OCI-LY7 (cell line): ENCODE measurements around the gene FAM163B. TPM values are rescaled to one million over a fixed set of nuclear protein-coding genes. Genes with fewer than 3 reads are reported as not detected.
A peak's percentile ranks its signal among the peaks of the same experiment; 100 is the strongest.

Experiments
- BruUV-seq: library from RNA; stranded (reverse); fragments of 400-500 nt; replicated peaks from 2 replicates; lab custom pipeline; 2021; lab: Mats Ljungman, UMichigan
- CTCF ChIA-PET: fragments of 300-600 bp; sonication (Branson Sonifier 250); formaldehyde crosslinking; loops from one replicate; lab custom pipeline; 2022; ENCODE audit warnings: antibody characterized with exemption; ENCODE audit not compliant: unreplicated experiment; lab: Charles Lee
- POLR2A ChIA-PET: fragments of 300-600 bp; sonication (Branson Sonifier 250); formaldehyde crosslinking; loops from one replicate; lab custom pipeline; 2022; ENCODE audit warnings: antibody characterized with exemption; lab: Charles Lee
- DNase-seq: peaks from one replicate; pipeline ENCODE4 v3.0.0-alpha.2; 2015; ENCODE audit warnings: low spot score
- H2AFZ ChIP-seq: fragments of 200-600 bp; sonication (generic), shearing (Covaris generic); 2 replicates; pipeline ENCODE4 v1.6.1; 2014; ENCODE audit warnings: mild to moderate bottlenecking, antibody characterized with exemption, low read length, moderate library complexity
- H3K27ac ChIP-seq: fragments of 200-600 bp; sonication (generic); 2 replicates; pipeline ENCODE4 v1.5.1; 2014; ENCODE audit warnings: mixed run types, low read depth, mild to moderate bottlenecking, moderate library complexity, low read length, inconsistent platforms; ENCODE audit not compliant: poor library complexity, severe bottlenecking
- H3K36me3 ChIP-seq: fragments of 200-600 bp; sonication (generic); 2 replicates; pipeline ENCODE4 v1.6.1; 2014; ENCODE audit warnings: mild to moderate bottlenecking, antibody characterized with exemption, low read length, moderate library complexity, mixed read lengths; ENCODE audit not compliant: insufficient read depth
- H3K4me1 ChIP-seq: fragments of 200-600 bp; sonication (generic); 2 replicates; pipeline ENCODE4 v1.5.1; 2014; ENCODE audit warnings: mild to moderate bottlenecking, low read length; ENCODE audit not compliant: insufficient read depth, poor library complexity, severe bottlenecking
- H3K4me2 ChIP-seq: fragments of 200-600 bp; sonication (generic); 2 replicates; pipeline ENCODE4 v1.6.1; 2014; ENCODE audit warnings: mild to moderate bottlenecking, low read length
- H3K4me3 ChIP-seq: fragments of 200-600 bp; sonication (generic); 2 replicates; pipeline ENCODE4 v1.5.1; 2014; ENCODE audit warnings: mild to moderate bottlenecking, low read depth, low read length; ENCODE audit not compliant: poor library complexity, severe bottlenecking
- H3K79me2 ChIP-seq: fragments of 200-600 bp; sonication (generic); 2 replicates; pipeline ENCODE4 v1.6.1; 2016; ENCODE audit warnings: low read depth, mild to moderate bottlenecking, low read length, moderate library complexity, mixed read lengths; ENCODE audit not compliant: insufficient read depth
- H3K9me2 ChIP-seq: fragments of 200-600 bp; sonication (generic); 2 replicates; pipeline ENCODE4 v1.6.1; 2016; ENCODE audit warnings: mild to moderate bottlenecking, low read length, mixed read lengths; ENCODE audit not compliant: insufficient read depth
- H3K9me3 ChIP-seq: fragments of 200-600 bp; sonication (generic); 2 replicates; pipeline ENCODE4 v1.6.1; 2014; ENCODE audit warnings: mild to moderate bottlenecking, mixed run types, low read length, mixed read lengths
- H4K20me1 ChIP-seq: fragments of 200-600 bp; sonication (generic); 2 replicates; pipeline ENCODE4 v1.6.1; 2014; ENCODE audit warnings: mild to moderate bottlenecking, antibody characterized with exemption, low read length, moderate library complexity, mixed read lengths; ENCODE audit not compliant: insufficient read depth
- EZH2phosphoT487 ChIP-seq: fragments of 200-600 bp; sonication (generic); IDR thresholded peaks from 2 replicates; pipeline ENCODE4 v1.6.1; 2018; ENCODE audit warnings: low read depth, borderline replicate concordance, mild to moderate bottlenecking, mixed run types, antibody characterized with exemption, low read length, moderate library complexity, mixed read lengths
- intact Hi-C: fragments of 100-400 bp; cut with micrococcal nuclease; formaldehyde crosslinking; loops from one replicate; pipeline ENCODE4 v1.10.0; 2022; ENCODE audit not compliant: unreplicated experiment
- total RNA-seq, 2 experiments: library from RNA; depleted of rRNA in 1 of 2; stranded (reverse); fragments of >200 nt in 1 of 2; shearing (Covaris generic) in 1 of 2; gene quantifications; 2 replicates each; pipeline ENCODE4 v1.2.3, GENCODE V29; 2014 to 2022
- TF ChIP-seq, protein P1 (sequence below): fragments of 200-600 bp; sonication (generic); conservative IDR thresholded peaks from 2 replicates; pipeline ENCODE4 v1.5.1; 2014; ENCODE audit warnings: mild to moderate bottlenecking, antibody characterized with exemption, low read length, moderate library complexity, mixed read lengths

The FAM163B gene
- total RNA-seq, 2 experiments from 2014 or later: 2.6 to 7.8 TPM

GRCh38 chr9:133605856-133606707 is 3.1 kb downstream of the FAM163B start:
- no peaks in the 10 kb centered on the region for H4K20me1 ChIP-seq
- DNase-seq: no peak
- H3K36me3 ChIP-seq: no peaks in the 10 kb centered on the region
- intact Hi-C loops: loop anchor here (2.0 kb wide), 1 partner anchor 121 kb away; no protein-coding TSS in a partner anchor
- H3K4me2 ChIP-seq: no peak overlapping the region
- no peak overlapping the region for H3K27ac ChIP-seq
- H3K9me2 ChIP-seq: no peaks in the 10 kb centered on the region
- BruUV-seq: no TSS peak
- no peak overlapping the region for H3K4me3 ChIP-seq
- CTCF ChIA-PET: no interaction called here
- peaks cover 12% of the 10 kb centered on the region for H3K4me1 ChIP-seq
- TF ChIP-seq EZH2phosphoT487: no peak
- TF ChIP-seq, protein P1, sequence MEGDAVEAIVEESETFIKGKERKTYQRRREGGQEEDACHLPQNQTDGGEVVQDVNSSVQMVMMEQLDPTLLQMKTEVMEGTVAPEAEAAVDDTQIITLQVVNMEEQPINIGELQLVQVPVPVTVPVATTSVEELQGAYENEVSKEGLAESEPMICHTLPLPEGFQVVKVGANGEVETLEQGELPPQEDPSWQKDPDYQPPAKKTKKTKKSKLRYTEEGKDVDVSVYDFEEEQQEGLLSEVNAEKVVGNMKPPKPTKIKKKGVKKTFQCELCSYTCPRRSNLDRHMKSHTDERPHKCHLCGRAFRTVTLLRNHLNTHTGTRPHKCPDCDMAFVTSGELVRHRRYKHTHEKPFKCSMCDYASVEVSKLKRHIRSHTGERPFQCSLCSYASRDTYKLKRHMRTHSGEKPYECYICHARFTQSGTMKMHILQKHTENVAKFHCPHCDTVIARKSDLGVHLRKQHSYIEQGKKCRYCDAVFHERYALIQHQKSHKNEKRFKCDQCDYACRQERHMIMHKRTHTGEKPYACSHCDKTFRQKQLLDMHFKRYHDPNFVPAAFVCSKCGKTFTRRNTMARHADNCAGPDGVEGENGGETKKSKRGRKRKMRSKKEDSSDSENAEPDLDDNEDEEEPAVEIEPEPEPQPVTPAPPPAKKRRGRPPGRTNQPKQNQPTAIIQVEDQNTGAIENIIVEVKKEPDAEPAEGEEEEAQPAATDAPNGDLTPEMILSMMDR: no peak
- H3K9me3 ChIP-seq: no peaks in the 10 kb centered on the region
- no peak overlapping the region for H2AFZ ChIP-seq
- POLR2A ChIA-PET: no interaction called here
- no peaks in the 10 kb centered on the region for H3K79me2 ChIP-seq

- H3K4me3 ChIP-seq: no peak overlapping the region
- CTCF ChIA-PET: interaction anchor here (0.5 kb wide), 1 partner anchor 82 kb away, joined by 4 read pairs; no protein-coding TSS in a partner anchor
- no peaks in the 10 kb centered on the region for H3K9me3 ChIP-seq
- no peaks in the 10 kb centered on the region for H3K36me3 ChIP-seq
- no peaks in the 10 kb centered on the region for H4K20me1 ChIP-seq
- TF ChIP-seq, protein P1: no peak
- no peak for TF ChIP-seq EZH2phosphoT487
- peaks cover 12% of the 10 kb centered on the region for H3K4me1 ChIP-seq
- no peak overlapping the region for H2AFZ ChIP-seq
- no peak overlapping the region for H3K27ac ChIP-seq
- intact Hi-C loops: loop anchor here (2.0 kb wide), 1 partner anchor 121 kb away; no protein-coding TSS in a partner anchor
- DNase-seq: no peak
- no TSS peak for BruUV-seq
- no peak overlapping the region for H3K4me2 ChIP-seq
- POLR2A ChIA-PET: no interaction called here
- no peaks in the 10 kb centered on the region for H3K9me2 ChIP-seq
- H3K79me2 ChIP-seq: no peaks in the 10 kb centered on the region
Measured at GRCh38 chr9:133605446-133605845, 3.7 kb downstream of the FAM163B start.

DNA sequence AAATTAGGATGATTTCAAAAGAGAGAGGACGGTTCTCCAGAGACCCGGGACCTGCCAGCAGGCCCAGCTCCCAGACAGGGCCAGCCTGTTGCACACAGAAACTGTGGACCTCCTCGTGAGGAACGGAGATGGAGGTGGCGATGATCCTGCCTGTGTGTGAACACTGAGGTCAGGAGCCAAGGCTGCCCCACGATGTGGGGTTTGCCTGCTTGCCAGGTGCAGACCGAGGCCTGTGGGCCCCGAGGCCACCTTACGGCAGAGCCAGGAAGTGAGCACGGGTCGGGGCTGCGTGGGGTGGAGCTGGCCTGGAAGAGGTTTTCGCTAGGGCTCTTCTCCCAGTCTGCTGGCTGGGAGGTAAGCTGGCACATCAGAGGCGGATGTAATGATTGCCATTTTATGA is 4.3 kb downstream of the FAM163B start:
- no peak for TF ChIP-seq EZH2phosphoT487
- TF ChIP-seq, protein P1: no peak
- Histone ChIP-seq H3K9me2 (no peaks in the 10 kb centered on the region), H3K36me3 (no peaks in the 10 kb centered on the region), H3K79me2 (no peaks in the 10 kb centered on the region), H3K4me2 (peak overlapping the region; percentile 52), H2AFZ (peak overlapping the region; percentile 63; the same call in 1 of the 2 replicates), H4K20me1 (no peaks in the 10 kb centered on the region), H3K9me3 (no peaks in the 10 kb centered on the region), H3K4me1 (peaks cover 12% of the 10 kb centered on the region), H3K27ac (no peak overlapping the region), H3K4me3 (no peak overlapping the region)
- ChIA-PET POLR2A (no interaction called here), CTCF (no interaction called here)
- DNase-seq: peak; percentile 44
- no TSS peak for BruUV-seq
- intact Hi-C loops: loop anchor here (2.0 kb wide), 1 partner anchor 122 kb away; no protein-coding TSS in a partner anchor
